ENCODE results near the gene LENG9. TPM values are rescaled to one million over a fixed set of nuclear protein-coding genes. Genes with fewer than 3 reads are reported as not detected.

The LENG9 gene
- total RNA-seq, 2 experiments from 2014 or later: 5.3 to 5.6 TPM

GRCh38 chr19:54462655-54463530 lies 685 bp downstream of the LENG9 start:
- intact Hi-C loops (cut with micrococcal nuclease): loop anchor here (1.0 to 5.0 kb wide), 2 partner anchors 14 to 256 kb away; partner anchors contain the start of gene LENG8
- Mint-ChIP-seq H3K27ac (peak overlapping the region; percentile 92), H3K9me3 (no peaks in the 10 kb centered on the region), H3K4me1 (ENCODE audit: low read depth) (peaks cover 33% of the 10 kb centered on the region), H3K36me3 (peaks cover 24% of the 10 kb centered on the region), H3K27me3 (no peaks in the 10 kb centered on the region), H3K4me3 (peak overlapping the region; percentile 72)
- peak; percentile 76 for DNase-seq
- ChIA-PET POLR2A (interaction anchor here (0.9 to 1.4 kb wide), 5 partner anchors 8 to 326 kb away, joined by 4 to 31 read pairs (median 6); partner anchors contain the start of gene LENG8), CTCF (interaction anchor here (2.6 kb wide), 1 partner anchor 12 kb away, joined by 9 read pairs; no protein-coding TSS in a partner anchor)

GRCh38 chr19:54462047-54462654 lies 1.4 kb downstream of the LENG9 start:
- peaks cover 33% of the 10 kb centered on the region for H3K4me1 Mint-ChIP-seq (ENCODE audit: low read depth)
- no peaks in the 10 kb centered on the region for H3K9me3 Mint-ChIP-seq
- H3K27me3 Mint-ChIP-seq: no peaks in the 10 kb centered on the region
- intact Hi-C loops (cut with micrococcal nuclease): loop anchor here (5.0 kb wide), 1 partner anchor 255 kb away; no protein-coding TSS in a partner anchor
- H3K27ac Mint-ChIP-seq: peak overlapping the region; percentile 77
- POLR2A ChIA-PET: interaction anchor here (0.6 to 1.4 kb wide), 3 partner anchors 8 to 14 kb away, joined by 3 to 4 read pairs (median 4); partner anchors contain the start of gene LENG8
- DNase-seq: no peak
- H3K36me3 Mint-ChIP-seq: peaks cover 28% of the 10 kb centered on the region
- CTCF ChIA-PET: interaction anchor here (2.6 kb wide), 1 partner anchor 12 kb away, joined by 9 read pairs; no protein-coding TSS in a partner anchor
- H3K4me3 Mint-ChIP-seq: peak overlapping the region; percentile 72

- Mint-ChIP-seq H3K4me3 (peak overlapping the region; percentile 72), H3K27ac (peak overlapping the region; percentile 65), H3K4me1 (ENCODE audit: low read depth) (peaks cover 33% of the 10 kb centered on the region), H3K9me3 (no peaks in the 10 kb centered on the region), H3K27me3 (no peaks in the 10 kb centered on the region), H3K36me3 (peaks cover 28% of the 10 kb centered on the region)
- ChIA-PET POLR2A (interaction anchor here (0.6 to 1.4 kb wide), 3 partner anchors 8 to 13 kb away, joined by 3 to 4 read pairs (median 4); partner anchors contain the start of gene LENG8), CTCF (interaction anchor here (2.6 kb wide), 1 partner anchor 11 kb away, joined by 9 read pairs; no protein-coding TSS in a partner anchor)
- intact Hi-C loops (cut with micrococcal nuclease): loop anchor here (5.0 kb wide), 1 partner anchor 254 kb away; no protein-coding TSS in a partner anchor
- no peak for DNase-seq
Observed at GRCh38 chr19:54461613-54462012, 2.0 kb downstream of the LENG9 start.

GRCh38 chr19:54461210-54461609 lies 2.4 kb downstream of the LENG9 start:
- peak overlapping the region; percentile 65 for H3K27ac Mint-ChIP-seq
- intact Hi-C loops (cut with micrococcal nuclease): loop anchor here (5.0 kb wide), 1 partner anchor 254 kb away; no protein-coding TSS in a partner anchor
- no peaks in the 10 kb centered on the region for H3K27me3 Mint-ChIP-seq
- H3K9me3 Mint-ChIP-seq: no peaks in the 10 kb centered on the region
- no peak for DNase-seq
- ChIA-PET POLR2A (interaction anchor here (1.7 kb wide), 2 partner anchors 10 to 13 kb away, joined by 4 to 8 read pairs; partner anchors contain the start of gene LENG8), CTCF (no interaction called here)
- H3K4me1 Mint-ChIP-seq (ENCODE audit: low read depth): peaks cover 33% of the 10 kb centered on the region
- no peak overlapping the region for H3K4me3 Mint-ChIP-seq
- peaks cover 32% of the 10 kb centered on the region for H3K36me3 Mint-ChIP-seq

GRCh38 chr19:54460230-54461005 lies 3.2 kb downstream of the LENG9 start:
- CTCF ChIA-PET: no interaction called here

GRCh38 chr19:54459282-54460229 lies 4.0 kb downstream of the LENG9 start:
- intact Hi-C loops (cut with micrococcal nuclease): loop anchor here (5.0 kb wide), 1 partner anchor 252 kb away; no protein-coding TSS in a partner anchor
- CTCF ChIA-PET: no interaction called here
- DNase-seq: no peak
- Mint-ChIP-seq H3K4me1 (ENCODE audit: low read depth) (peaks cover 31% of the 10 kb centered on the region), H3K9me3 (no peaks in the 10 kb centered on the region), H3K27me3 (no peaks in the 10 kb centered on the region), H3K36me3 (peaks cover 45% of the 10 kb centered on the region), H3K4me3 (no peak overlapping the region), H3K27ac (peak overlapping the region; percentile 13)
- POLR2A ChIA-PET: interaction anchor here (0.6 to 1.7 kb wide), 3 partner anchors 11 to 69 kb away, joined by 3 to 8 read pairs (median 4); partner anchors contain the start of gene LENG8

More at GRCh38 chr19:54460230-54461005, 3.2 kb downstream of the LENG9 start:
- Mint-ChIP-seq H3K9me3 (no peaks in the 10 kb centered on the region), H3K36me3 (peaks cover 36% of the 10 kb centered on the region), H3K27me3 (no peaks in the 10 kb centered on the region), H3K4me1 (ENCODE audit: low read depth) (peaks cover 33% of the 10 kb centered on the region), H3K4me3 (no peak overlapping the region), H3K27ac (no peak overlapping the region)
- POLR2A ChIA-PET: interaction anchor here (1.7 kb wide), 2 partner anchors 11 to 12 kb away, joined by 4 to 8 read pairs; partner anchors contain the start of gene LENG8
- DNase-seq: no peak
- intact Hi-C loops (cut with micrococcal nuclease): loop anchor here (5.0 kb wide), 1 partner anchor 253 kb away; no protein-coding TSS in a partner anchor

- Mint-ChIP-seq H3K27ac (no peak overlapping the region), H3K9me3 (no peaks in the 10 kb centered on the region), H3K4me3 (no peak overlapping the region), H3K27me3 (no peaks in the 10 kb centered on the region), H3K4me1 (ENCODE audit: low read depth) (peaks cover 26% of the 10 kb centered on the region), H3K36me3 (peaks cover 53% of the 10 kb centered on the region)
- ChIA-PET CTCF (no interaction called here), POLR2A (interaction anchor here (0.6 kb wide), 1 partner anchor 68 kb away, joined by 3 read pairs; no protein-coding TSS in a partner anchor)
- intact Hi-C loops (cut with micrococcal nuclease): no loop called here
- DNase-seq: no peak
Observed at GRCh38 chr19:54458648-54459281, 4.8 kb downstream of the LENG9 start.

GRCh38 chr19:54457773-54458647 lies 5.6 kb downstream of the LENG9 start:
- Mint-ChIP-seq H3K9me3 (no peaks in the 10 kb centered on the region), H3K36me3 (peaks cover 59% of the 10 kb centered on the region), H3K27me3 (no peaks in the 10 kb centered on the region), H3K4me1 (ENCODE audit: low read depth) (peaks cover 29% of the 10 kb centered on the region), H3K27ac (no peak overlapping the region), H3K4me3 (no peak overlapping the region)
- intact Hi-C loops (cut with micrococcal nuclease): no loop called here
- ChIA-PET CTCF (no interaction called here), POLR2A (interaction anchor here (1.0 kb wide), 1 partner anchor 9 kb away, joined by 5 read pairs; the partner anchor contains the start of gene LENG8)
- DNase-seq: no peak

GRCh38 chr19:54456423-54457373 lies 6.9 kb downstream of the LENG9 start:
- ChIA-PET POLR2A (no interaction called here), CTCF (no interaction called here)
- no peaks in the 10 kb centered on the region for H3K9me3 Mint-ChIP-seq
- no peaks in the 10 kb centered on the region for H3K27me3 Mint-ChIP-seq
- H3K4me1 Mint-ChIP-seq (ENCODE audit: low read depth): peaks cover 27% of the 10 kb centered on the region
- H3K4me3 Mint-ChIP-seq: no peak overlapping the region
- intact Hi-C loops (cut with micrococcal nuclease): no loop called here
- H3K36me3 Mint-ChIP-seq: peaks cover 66% of the 10 kb centered on the region
- no peak overlapping the region for H3K27ac Mint-ChIP-seq
- no peak for DNase-seq

Measured in activated CD4-positive, alpha-beta memory T cell treated with anti-CD3 and anti-CD28 coated beads for 36 hours (primary cell).